NB4 (cell line): ENCODE data around the gene ADM2.

Experiments
- CTCF ChIP-seq: IDR thresholded peaks from one replicate; pipeline ENCODE4 v1.5.1; 2012; ENCODE audit warnings: low read depth, low read length
- MAX ChIP-seq: IDR thresholded peaks from 2 replicates; pipeline ENCODE4 v1.6.1; 2011; ENCODE audit warnings: low read depth, low read length

- TF ChIP-seq CTCF (no peak), MAX (no peak)
Observed at GRCh38 chr22:50505276-50505775, 24.0 kb downstream of the ADM2 start.
